ENCODE measurements around the gene KIAA1328.

KIAA1328 gene

DNA sequence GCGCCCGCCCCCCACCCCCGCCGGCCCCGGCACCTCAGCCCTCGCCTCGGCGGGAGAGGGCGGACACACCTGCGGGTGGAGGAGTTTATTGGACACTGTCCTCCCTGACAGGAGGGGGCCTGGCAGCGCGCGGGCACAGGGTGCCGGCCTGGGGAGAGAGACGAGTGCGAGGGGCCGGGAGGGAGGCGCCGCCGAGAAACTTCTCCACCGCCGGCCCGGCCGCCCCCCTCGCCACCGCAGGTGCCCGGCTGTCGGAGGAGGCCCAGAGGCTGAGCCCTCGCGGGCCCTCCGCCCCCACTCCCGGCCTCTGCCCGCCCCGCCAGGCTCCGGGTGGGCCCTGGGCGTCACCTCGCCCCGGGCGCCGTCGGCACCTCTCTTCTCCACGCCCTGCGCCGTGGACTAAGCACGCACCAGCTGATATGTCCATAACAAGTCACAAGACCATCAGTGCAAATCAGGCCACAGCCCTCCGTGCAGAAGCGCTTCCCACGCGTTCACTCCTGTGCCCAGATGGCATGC, 425.4 kb downstream of the KIAA1328 start:
- DNase-seq: peak; percentile 36

DNA sequence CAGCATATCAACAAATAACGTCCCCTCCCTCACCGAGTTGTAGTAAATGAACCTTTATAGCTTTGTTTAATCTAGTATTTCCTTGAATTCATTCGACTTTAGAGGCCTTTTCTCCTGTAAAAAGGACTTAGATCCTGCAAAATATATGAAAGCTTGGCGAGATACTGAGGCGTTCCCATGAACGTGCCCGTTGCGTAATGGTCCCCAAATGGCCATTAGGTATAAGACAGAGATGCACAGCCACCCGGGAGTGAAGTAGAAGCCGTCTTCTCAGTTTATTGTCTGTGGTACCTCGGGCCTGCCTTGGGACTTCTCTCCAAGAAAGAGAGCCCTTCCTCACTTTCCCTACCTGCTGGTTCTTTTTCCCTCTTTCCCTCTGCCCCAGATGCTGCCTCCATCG, 426.0 kb downstream of the KIAA1328 start:
- no peak for DNase-seq

DNA sequence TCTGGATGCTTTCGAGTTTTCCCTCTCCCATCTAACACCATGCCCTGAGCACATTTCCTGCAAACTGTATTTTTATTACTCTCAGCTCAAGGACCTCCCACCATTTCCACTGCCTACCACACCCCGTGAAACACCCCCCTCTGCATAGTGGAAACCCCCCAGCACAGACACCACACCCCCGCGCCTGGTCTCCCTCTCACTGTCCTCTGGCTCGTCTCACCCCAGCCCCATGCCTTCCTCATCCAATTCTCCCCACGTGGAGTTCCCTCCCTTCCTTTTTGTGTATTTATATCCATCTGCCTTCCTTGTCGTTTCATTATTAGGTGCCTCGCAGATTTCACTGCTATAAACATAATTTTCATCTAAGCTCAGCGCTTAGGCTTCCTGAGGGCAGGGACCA, 429.2 kb downstream of the KIAA1328 start:
- DNase-seq: no peak

DNA sequence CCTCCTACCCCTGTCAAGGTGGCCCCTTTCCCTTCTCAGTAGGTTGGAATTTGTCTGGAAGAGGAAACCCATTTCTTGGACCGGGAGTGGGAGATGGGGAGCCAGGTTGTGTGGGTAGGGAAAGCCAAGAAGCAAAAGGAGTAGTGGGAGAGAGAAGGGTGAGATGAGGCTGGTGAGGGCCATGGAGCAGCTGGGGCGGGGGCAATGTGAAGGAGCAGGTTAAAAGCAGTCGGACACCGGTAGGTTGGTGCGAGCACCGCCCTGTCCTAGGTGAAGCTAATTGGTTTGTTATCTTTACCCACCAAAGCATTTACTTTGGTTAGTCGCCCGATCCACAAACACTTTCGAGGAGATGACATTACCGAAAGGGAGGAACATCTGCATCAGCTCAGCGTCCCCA, 429.9 kb downstream of the KIAA1328 start:
- no peak for DNase-seq

DNA sequence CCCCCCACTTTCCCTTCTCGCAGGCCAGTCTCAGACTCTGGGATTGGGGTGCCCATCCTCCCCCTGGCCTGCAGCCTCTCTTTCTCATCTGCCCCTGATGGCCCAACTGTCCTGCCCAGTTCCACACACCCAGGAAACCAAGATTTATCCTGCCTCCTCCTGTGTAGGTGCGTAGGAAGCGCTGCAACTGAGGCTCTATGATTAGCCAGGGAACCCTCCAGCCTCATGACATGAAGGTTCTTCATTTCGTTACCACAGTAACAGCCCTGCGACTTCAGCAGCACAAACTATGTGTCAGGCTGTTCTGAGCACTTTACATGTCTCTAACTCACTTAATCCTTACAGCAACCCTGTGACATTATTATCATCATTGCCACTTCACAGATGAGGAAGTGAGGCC, 430.8 kb downstream of the KIAA1328 start:
- no peak for DNase-seq

DNA sequence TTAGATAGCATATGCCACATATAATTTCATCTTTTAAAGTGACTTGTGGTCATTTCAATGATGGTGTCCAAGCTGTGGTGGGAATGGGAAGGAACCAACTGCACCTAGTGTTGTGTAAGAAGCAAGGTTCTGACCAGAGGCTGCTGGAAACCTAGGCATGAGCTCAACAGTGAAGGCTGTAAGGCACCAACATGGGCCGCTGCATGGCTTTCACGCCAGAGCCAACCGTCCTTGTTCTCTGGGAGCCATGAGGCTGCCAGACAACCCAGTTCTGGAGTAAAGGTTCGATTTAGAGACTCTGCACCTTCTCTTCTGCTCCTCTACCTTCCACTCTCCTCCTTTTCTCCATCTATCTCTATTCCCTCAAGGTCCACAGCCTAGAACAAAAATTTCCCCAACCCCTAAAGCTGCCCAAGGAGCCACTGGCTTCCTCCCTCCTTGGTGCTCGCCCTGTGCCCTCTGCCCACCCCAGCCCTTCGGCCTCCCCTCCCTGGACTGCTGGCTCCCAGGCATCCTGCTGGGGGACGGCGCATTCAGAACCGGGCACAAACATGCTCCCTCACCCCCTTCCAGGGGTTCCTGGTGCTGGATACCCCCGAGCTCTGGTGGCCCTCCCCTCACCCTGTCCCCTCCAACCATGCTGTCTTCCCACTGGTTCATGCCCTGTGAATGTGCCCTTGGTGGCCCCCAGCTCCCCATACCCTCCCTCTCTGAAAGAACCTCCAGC, 431.6 kb downstream of the KIAA1328 start:
- no peak for DNase-seq

DNA sequence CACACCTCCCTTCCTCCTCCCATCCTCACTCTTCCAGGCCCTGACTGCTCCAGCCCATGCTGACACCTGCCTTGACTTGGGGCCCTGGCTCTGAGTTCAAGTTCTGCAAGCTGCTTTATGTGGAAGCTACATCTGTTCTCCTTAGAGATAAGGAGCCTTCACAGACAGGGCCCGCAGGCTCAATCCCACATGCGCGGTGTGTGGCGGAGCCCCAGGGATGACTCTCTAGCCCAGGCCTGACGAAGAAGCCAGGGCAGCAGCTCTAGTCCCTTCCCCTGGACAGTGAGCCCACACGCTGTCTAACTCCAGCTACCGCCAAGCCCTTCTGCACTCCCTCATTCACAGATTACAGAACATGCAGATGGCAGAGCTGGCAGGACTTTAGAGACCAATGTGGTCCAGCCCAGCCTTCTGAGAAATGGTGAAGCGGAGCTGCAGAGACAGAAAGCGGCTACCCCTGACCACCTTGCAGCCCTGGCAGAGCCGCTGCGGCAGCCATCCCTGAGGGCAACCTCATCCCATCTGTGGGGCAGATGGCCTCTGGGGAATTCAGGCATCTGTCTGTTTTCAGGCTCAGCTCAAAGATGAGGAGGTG, 432.4 kb downstream of the KIAA1328 start:
- DNase-seq: no peak

DNA sequence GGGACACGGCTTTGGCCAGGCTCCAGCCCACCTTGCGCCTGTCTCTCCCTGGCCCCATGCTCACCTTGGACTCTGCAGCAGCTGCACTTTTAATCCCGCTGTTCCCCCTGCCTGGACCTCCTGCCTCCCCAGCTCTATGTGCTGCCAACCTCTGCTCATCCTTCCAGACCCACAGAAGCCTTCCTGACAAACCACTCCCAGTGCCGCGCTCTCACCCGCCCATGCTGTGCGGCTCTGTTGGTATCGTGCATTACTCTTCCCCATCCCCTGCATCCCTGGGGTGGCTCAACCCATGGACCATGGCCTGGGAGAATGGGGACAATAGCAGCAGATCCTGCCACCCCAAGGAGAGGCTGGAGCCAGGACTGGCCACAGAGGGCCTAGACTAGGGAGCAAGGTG, 433.1 kb downstream of the KIAA1328 start:
- DNase-seq: no peak

DNA sequence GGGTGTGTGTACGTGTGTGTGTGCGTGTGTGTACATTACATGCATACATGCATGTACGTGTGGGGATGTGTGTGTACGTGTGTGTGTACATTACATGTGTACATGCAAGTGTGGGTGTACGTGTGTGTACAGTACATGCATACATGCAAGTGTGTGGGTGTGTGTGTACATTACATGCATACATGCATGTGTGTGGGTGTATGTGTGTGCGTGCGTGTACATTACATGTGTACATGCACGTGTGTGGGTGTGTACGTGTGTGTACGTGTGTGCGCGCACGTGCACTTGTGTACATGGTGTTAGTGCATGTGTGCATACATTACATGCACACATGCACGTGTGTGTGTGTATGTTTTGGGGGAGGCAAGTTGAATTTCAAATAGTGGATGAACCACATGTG, 436.0 kb downstream of the KIAA1328 start:
- DNase-seq: no peak

DNA sequence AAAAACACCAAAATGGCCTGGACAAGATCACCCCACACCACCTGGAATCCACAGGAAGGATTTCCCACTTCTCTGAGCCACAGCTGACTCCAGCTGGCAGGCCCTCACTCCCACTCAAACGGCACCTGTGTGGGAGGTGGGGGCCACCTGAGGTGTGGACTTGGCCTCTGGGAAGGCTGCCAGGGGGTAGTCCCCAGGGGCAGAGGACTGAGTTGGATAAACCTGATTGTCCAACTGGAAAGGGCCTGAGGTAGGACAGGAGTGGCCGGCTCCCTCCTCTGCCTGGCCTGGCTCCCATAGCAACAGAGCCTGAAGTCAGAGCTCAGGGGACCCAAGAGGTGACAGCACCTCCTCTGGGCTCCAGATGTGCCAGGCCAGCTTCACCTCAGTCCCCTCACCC, 436.5 kb downstream of the KIAA1328 start:
- DNase-seq: no peak

DNA sequence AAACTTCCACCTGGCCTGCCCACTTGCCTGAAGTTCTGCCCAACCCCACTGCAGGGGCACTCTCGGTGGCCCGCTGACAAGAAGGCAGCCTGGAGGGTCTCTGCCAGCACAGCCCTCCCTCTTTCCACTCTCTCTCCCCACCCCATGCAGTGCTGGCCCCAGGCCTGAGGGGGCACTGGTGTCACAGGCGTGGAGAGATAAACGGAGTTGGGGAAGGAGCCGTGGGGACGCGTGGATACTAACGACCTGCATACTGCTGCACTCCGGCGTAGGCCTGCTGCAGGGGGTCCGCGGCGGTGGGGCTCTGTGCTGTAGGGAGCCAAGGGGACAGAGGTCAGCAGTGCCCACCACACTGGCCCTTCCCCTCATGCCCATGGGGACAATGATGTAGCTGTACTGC, 437.4 kb downstream of the KIAA1328 start:
- DNase-seq: no peak

DNA sequence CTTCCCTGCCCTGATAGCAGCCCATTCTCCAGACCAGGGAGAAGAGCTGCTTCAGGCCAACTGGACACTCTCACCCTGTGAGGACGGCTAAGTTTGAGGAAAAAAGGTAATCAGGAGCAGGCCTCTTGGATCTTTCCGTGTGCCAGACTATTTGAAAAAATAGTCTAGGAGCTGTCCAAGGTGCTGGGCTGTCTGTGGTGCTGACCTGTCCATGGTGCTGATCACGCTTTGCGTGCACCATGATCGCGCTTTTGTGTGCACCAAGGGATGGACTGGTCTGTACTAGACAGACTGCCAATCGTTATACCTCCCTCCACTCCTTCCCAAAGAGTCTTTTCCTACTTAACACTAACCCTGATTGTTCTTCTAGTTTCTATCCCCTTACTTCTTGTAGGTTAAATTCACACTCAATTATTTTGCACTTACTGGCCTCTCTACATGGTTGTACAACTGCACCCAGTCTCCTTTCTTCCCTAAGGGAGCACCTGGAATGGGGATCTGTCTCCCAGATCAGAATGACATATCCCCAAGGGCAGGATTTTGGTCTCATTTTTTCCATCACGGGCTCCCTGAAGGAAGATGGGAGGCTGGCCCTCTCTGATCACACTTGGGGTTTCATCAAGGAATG, 441.2 kb downstream of the KIAA1328 start:
- DNase-seq: peak; percentile 72

DNA sequence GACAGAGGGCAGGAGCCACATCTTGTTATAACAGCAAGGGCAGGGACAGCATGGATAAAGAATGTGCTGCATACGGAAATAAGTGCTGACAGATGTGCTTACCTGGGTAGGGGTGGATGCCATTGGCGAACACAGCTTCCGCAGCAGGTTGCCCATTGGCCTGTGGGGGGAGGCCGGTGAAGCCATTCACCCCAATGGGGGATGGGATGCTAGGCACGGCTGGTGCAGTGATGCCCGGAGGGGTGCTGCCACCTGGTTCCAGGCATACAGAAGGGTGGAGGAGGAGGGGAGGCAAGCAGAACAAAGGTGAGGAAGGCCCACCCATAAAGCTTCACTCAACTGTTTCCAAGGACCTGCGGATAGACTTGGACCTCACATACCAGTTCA, 441.7 kb downstream of the KIAA1328 start:
- DNase-seq: no peak

DNA sequence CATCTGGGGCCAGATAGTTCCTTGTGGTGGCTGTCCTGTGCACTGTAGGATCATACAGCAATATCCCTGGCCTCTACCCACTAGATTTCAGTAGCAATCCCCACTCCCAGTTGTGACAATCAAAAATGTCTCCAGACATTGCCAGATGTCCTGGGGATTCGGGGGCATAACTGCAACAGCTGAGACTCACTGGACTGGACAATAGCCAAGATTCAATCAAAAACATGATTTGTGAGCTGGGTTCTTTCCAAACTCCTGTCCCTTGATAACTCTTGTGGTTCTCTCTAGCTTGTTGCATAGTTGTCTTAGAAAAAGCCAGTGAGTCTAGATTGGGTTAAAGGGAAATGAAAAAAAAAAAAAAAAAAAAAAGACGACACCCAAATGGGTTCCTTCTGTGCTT, 443.3 kb downstream of the KIAA1328 start:
- no peak for DNase-seq

DNA sequence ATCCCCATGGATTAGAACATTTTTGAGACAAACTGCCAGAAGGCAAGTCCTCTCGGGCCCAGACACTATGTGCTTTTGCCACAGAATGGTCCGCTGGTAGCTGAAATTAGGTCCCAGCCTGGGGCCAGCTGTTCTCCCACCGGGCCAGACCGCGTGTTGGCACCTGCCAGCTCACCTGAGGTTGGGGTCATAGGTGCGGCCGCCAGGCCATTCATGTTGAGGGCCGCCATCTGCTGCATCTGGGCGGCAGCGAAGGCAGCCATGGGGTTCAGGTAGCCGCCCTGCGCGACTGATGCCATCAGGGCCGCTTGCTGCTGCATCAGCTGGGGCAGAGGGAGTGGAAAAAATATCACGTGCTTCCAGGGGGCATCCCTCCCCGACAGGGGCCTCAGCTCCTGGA, 443.9 kb downstream of the KIAA1328 start:
- DNase-seq: no peak

DNA sequence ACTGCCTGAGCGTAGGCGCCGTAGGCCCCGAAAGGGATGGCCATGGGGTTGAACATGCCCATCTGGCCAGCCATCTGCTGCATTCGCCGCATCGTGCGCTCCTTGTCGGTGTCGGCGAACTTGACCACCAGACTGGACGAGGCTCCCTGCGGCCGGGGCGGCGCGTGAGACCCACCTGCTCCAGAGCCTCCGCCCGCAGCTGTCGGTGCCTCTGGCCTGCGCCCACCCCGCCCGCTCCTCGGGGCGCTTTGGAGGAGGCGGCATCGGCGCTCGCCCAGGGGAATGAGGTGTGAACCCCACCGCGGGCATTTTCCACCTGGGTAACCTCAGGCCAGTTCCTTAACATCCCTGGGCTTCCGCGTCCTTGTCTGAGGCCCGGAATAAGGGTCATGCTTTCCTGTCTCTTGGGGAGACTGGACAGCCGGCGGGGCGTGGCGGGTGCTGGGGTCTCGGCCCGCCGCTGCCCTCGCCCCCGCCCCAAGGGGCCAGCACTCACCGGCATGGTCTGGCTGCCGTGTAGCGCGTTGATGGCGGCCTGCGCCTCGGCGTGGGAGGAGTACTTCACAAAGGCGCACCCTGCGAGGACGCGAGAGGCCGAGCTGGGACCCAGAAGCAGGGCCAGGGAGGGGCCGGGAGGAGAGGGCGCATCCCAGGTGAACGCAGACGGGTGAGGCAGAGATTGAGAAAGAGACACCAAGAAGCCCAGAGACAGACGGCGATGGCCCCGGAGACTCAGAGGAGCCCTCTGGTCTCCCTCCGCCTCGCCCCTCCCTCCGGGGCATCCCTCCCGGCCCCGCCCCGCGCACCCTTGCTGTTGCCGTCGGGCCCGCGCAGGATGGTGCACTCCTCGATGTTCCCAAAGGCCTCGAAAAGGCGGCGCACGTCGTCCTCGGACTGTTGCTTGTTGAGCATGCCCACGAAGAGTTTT, 445.6 kb downstream of the KIAA1328 start:
- DNase-seq: no peak

DNA sequence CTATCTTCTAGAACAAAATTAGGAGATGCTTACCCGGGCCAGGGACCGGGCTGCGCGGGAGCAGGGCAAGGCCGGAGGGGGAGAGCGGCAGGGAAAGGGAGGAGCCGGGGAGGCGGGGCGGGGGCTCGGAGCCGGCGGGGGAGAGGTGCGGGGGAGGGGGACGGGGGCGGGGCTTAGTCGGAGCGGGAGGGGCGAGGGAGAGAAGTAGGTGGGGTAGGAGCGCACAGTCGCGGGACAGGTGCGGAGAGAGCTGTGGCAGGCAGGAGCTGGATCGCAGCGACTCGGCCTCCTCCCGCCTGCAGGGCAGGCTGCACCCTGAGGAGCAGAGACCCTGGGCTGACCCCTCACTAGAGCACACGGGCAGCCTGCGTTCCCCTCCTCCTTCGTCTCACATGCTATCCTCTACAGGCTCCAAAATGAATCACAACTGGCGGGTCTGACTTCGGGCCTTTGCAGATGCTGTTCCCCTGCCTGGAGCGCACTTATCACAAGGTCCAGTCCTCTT, 446.4 kb downstream of the KIAA1328 start:
- DNase-seq: no peak

DNA sequence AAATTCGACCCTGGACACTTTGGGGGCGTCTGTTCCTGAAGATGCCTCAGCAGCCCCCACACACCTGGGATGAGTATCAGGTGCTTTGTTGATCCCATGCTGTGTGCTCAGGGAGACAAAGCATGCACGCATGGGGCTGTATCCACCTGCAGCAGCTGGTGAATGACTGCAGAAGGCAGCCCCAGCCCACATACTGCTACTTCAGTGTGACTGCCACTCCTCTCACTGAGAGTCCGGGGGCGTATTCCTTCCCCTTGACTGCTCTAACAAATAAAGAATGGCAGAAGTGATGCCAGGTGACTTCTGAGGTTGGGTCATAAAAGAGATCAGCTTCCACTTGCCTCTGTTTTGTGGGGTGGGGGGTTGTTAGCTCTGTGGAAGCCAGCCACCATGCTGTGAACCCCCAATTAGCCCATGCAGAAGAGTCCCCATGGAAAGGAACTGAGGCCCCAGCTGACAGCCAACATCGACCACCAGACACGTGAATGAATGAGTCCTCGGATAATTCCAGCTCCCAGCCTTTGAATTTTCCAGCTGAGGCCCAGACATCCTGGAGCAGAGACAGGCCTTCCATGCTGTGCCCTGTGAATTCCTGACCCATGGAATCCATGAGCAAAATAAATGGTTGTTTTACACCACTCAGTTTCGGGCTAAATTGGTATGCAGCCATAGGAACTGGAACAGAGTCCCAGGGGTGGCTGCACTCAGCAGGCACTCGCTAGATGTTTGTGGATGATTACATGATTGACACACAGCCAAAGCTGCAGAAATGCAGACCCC, 447.4 kb downstream of the KIAA1328 start:
- DNase-seq: no peak

DNA sequence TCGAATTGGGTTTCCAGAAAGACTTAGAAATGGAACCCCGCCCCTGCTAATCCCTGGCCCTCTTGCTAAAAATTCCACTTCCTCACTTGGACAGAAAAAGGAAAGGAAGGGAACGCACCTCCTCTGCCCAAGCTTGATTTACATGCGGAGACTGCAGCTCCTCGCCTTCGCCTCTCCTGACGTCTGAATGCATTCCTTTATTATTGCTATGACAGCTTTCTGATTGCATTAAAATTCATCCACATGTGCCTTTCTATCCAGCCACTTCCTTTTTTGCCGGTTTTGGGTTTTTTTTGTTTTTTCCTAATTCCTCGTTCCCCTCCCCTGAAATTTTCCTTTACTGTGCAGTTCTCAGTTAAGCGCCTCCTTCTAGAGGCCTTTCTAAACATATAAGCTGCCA, 448.9 kb downstream of the KIAA1328 start:
- no peak for DNase-seq

All from right kidney (tissue), 1 donor.